HG03378 (cell line): Measurements from ENCODE around the gene TMUB2.
"Not testable (repeated sequence)": the region's sequence is repeated elsewhere in the genome, so short reads cannot be mapped to it uniquely, and the experiment has no call there.

ENCODE experiments used
- ATAC-seq: cut with Tn5 transposase; IDR thresholded peaks from one replicate; pipeline ENCODE4 v1.9.1; 2021; ENCODE audit warnings: mild to moderate bottlenecking, moderate library complexity; ENCODE audit not compliant: unreplicated experiment

The TMUB2 gene

GRCh38 chr17:44186307-44187130 lies at the start of gene TMUB2:
Gene TMUB2 (plus strand): TSS chr17:44186972. CDS start chr17:44187709, 737 bp downstream.
- peak; percentile 73 for ATAC-seq

GRCh38 chr17:44137891-44138709 lies 48.7 kb upstream of the TMUB2 start:
- no peak for ATAC-seq

- ATAC-seq: not testable (repeated sequence)
Measured at GRCh38 chr17:44143921-44144320, 42.9 kb upstream of the TMUB2 start.

GRCh38 chr17:44144966-44145739 lies 41.6 kb upstream of the TMUB2 start:
- ATAC-seq: no peak

- ATAC-seq: no peak
Measured at GRCh38 chr17:44146375-44147346, 40.1 kb upstream of the TMUB2 start.

GRCh38 chr17:44147812-44148211 lies 39.0 kb upstream of the TMUB2 start:
- no peak for ATAC-seq

GRCh38 chr17:44149066-44149465 lies 37.7 kb upstream of the TMUB2 start:
- not testable (repeated sequence) for ATAC-seq

- ATAC-seq: no peak
Measured at GRCh38 chr17:44149750-44150329, 36.9 kb upstream of the TMUB2 start.

- no peak for ATAC-seq
Measured at GRCh38 chr17:44152875-44153274, 33.9 kb upstream of the TMUB2 start.

GRCh38 chr17:44155488-44155887 lies 31.3 kb upstream of the TMUB2 start:
- no peak for ATAC-seq

GRCh38 chr17:44159519-44160210 lies 27.1 kb upstream of the TMUB2 start:
- ATAC-seq: no peak

GRCh38 chr17:44164476-44164875 lies 22.3 kb upstream of the TMUB2 start:
- ATAC-seq: no peak

- ATAC-seq: no peak
Measured at GRCh38 chr17:44167181-44167861, 19.5 kb upstream of the TMUB2 start.

- ATAC-seq: no peak
Measured at GRCh38 chr17:44170135-44170498, 16.7 kb upstream of the TMUB2 start.

GRCh38 chr17:44170499-44171201 lies 16.1 kb upstream of the TMUB2 start, which contains the start of gene ASB16:
Gene ASB16 (plus strand): TSS chr17:44170704. CDS start chr17:44170790, 86 bp downstream.
- ATAC-seq: no peak

GRCh38 chr17:44171931-44172455 lies 14.8 kb upstream of the TMUB2 start:
- ATAC-seq: no peak

GRCh38 chr17:44174427-44174826 lies 12.3 kb upstream of the TMUB2 start:
- ATAC-seq: no peak

- no peak for ATAC-seq
Measured at GRCh38 chr17:44176257-44176656, 10.5 kb upstream of the TMUB2 start.
